OCI-LY7 (cell line): ENCODE data around the gene PPFIA4. TPM values are rescaled to one million over a fixed set of nuclear protein-coding genes. Genes with fewer than 3 reads are reported as not detected.

Experiments used
- BruUV-seq: library from RNA; stranded (reverse); fragments of 400-500 nt; replicated peaks from 2 replicates; lab custom pipeline; 2021; lab: Mats Ljungman, UMichigan
- CTCF ChIA-PET: fragments of 300-600 bp; sonication (Branson Sonifier 250); formaldehyde crosslinking; loops from one replicate; lab custom pipeline; 2022; ENCODE audit warnings: antibody characterized with exemption; ENCODE audit not compliant: unreplicated experiment; lab: Charles Lee
- POLR2A ChIA-PET: fragments of 300-600 bp; sonication (Branson Sonifier 250); formaldehyde crosslinking; loops from one replicate; lab custom pipeline; 2022; ENCODE audit warnings: antibody characterized with exemption; lab: Charles Lee
- DNase-seq: peaks from one replicate; pipeline ENCODE4 v3.0.0-alpha.2; 2015; ENCODE audit warnings: low spot score
- H2AFZ ChIP-seq: fragments of 200-600 bp; sonication (generic), shearing (Covaris generic); 2 replicates; pipeline ENCODE4 v1.6.1; 2014; ENCODE audit warnings: mild to moderate bottlenecking, antibody characterized with exemption, low read length, moderate library complexity
- H3K27ac ChIP-seq: fragments of 200-600 bp; sonication (generic); 2 replicates; pipeline ENCODE4 v1.5.1; 2014; ENCODE audit warnings: mixed run types, low read depth, mild to moderate bottlenecking, moderate library complexity, low read length, inconsistent platforms; ENCODE audit not compliant: poor library complexity, severe bottlenecking
- H3K36me3 ChIP-seq: fragments of 200-600 bp; sonication (generic); 2 replicates; pipeline ENCODE4 v1.6.1; 2014; ENCODE audit warnings: mild to moderate bottlenecking, antibody characterized with exemption, low read length, moderate library complexity, mixed read lengths; ENCODE audit not compliant: insufficient read depth
- H3K4me1 ChIP-seq: fragments of 200-600 bp; sonication (generic); 2 replicates; pipeline ENCODE4 v1.5.1; 2014; ENCODE audit warnings: mild to moderate bottlenecking, low read length; ENCODE audit not compliant: insufficient read depth, poor library complexity, severe bottlenecking
- H3K4me2 ChIP-seq: fragments of 200-600 bp; sonication (generic); 2 replicates; pipeline ENCODE4 v1.6.1; 2014; ENCODE audit warnings: mild to moderate bottlenecking, low read length
- H3K4me3 ChIP-seq: fragments of 200-600 bp; sonication (generic); 2 replicates; pipeline ENCODE4 v1.5.1; 2014; ENCODE audit warnings: mild to moderate bottlenecking, low read depth, low read length; ENCODE audit not compliant: poor library complexity, severe bottlenecking
- H3K79me2 ChIP-seq: fragments of 200-600 bp; sonication (generic); 2 replicates; pipeline ENCODE4 v1.6.1; 2016; ENCODE audit warnings: low read depth, mild to moderate bottlenecking, low read length, moderate library complexity, mixed read lengths; ENCODE audit not compliant: insufficient read depth
- H3K9me2 ChIP-seq: fragments of 200-600 bp; sonication (generic); 2 replicates; pipeline ENCODE4 v1.6.1; 2016; ENCODE audit warnings: mild to moderate bottlenecking, low read length, mixed read lengths; ENCODE audit not compliant: insufficient read depth
- H3K9me3 ChIP-seq: fragments of 200-600 bp; sonication (generic); 2 replicates; pipeline ENCODE4 v1.6.1; 2014; ENCODE audit warnings: mild to moderate bottlenecking, mixed run types, low read length, mixed read lengths
- H4K20me1 ChIP-seq: fragments of 200-600 bp; sonication (generic); 2 replicates; pipeline ENCODE4 v1.6.1; 2014; ENCODE audit warnings: mild to moderate bottlenecking, antibody characterized with exemption, low read length, moderate library complexity, mixed read lengths; ENCODE audit not compliant: insufficient read depth
- CTCF ChIP-seq: fragments of 200-600 bp; sonication (generic); conservative IDR thresholded peaks from 2 replicates; pipeline ENCODE4 v1.5.1; 2014; ENCODE audit warnings: mild to moderate bottlenecking, antibody characterized with exemption, low read length, moderate library complexity, mixed read lengths
- EZH2phosphoT487 ChIP-seq: fragments of 200-600 bp; sonication (generic); IDR thresholded peaks from 2 replicates; pipeline ENCODE4 v1.6.1; 2018; ENCODE audit warnings: low read depth, borderline replicate concordance, mild to moderate bottlenecking, mixed run types, antibody characterized with exemption, low read length, moderate library complexity, mixed read lengths
- intact Hi-C: fragments of 100-400 bp; cut with micrococcal nuclease; formaldehyde crosslinking; loops from one replicate; pipeline ENCODE4 v1.10.0; 2022; ENCODE audit not compliant: unreplicated experiment
- total RNA-seq, 2 experiments: library from RNA; depleted of rRNA in 1 of 2; stranded (reverse); fragments of >200 nt in 1 of 2; shearing (Covaris generic) in 1 of 2; gene quantifications; 2 replicates each; pipeline ENCODE4 v1.2.3, GENCODE V29; 2014 to 2022

The PPFIA4 gene
- total RNA-seq, 2 experiments from 2014 or later: 0.03 to 2.7 TPM

- no peak overlapping the region for H2AFZ ChIP-seq
- H3K36me3 ChIP-seq: no peaks in the 10 kb centered on the region
- intact Hi-C loops: no loop called here
- TF ChIP-seq CTCF (no peak), EZH2phosphoT487 (no peak)
- no TSS peak for BruUV-seq
- H3K4me3 ChIP-seq: no peak overlapping the region
- CTCF ChIA-PET: no interaction called here
- no peaks in the 10 kb centered on the region for H3K9me3 ChIP-seq
- no peaks in the 10 kb centered on the region for H3K79me2 ChIP-seq
- POLR2A ChIA-PET: interaction anchor here (1.0 kb wide), 1 partner anchor 16 kb away, joined by 4 read pairs; the partner anchor contains the start of gene TMEM183A
- H3K9me2 ChIP-seq: no peaks in the 10 kb centered on the region
- no peak overlapping the region for H3K4me2 ChIP-seq
- no peak overlapping the region for H3K27ac ChIP-seq
- no peaks in the 10 kb centered on the region for H3K4me1 ChIP-seq
- H4K20me1 ChIP-seq: no peaks in the 10 kb centered on the region
- DNase-seq: no peak
Measured at GRCh38 chr1:202991112-202991511, 35.2 kb upstream of the PPFIA4 start.

- Histone ChIP-seq H3K4me1 (peaks cover 9% of the 10 kb centered on the region), H3K79me2 (no peaks in the 10 kb centered on the region), H3K9me3 (no peaks in the 10 kb centered on the region), H2AFZ (no peak overlapping the region), H4K20me1 (no peaks in the 10 kb centered on the region), H3K36me3 (no peaks in the 10 kb centered on the region), H3K27ac (no peak overlapping the region), H3K4me2 (no peak overlapping the region), H3K9me2 (no peaks in the 10 kb centered on the region), H3K4me3 (no peak overlapping the region)
- no peak for TF ChIP-seq EZH2phosphoT487
- TF ChIP-seq CTCF: no peak
- ChIA-PET POLR2A (interaction anchor here (0.6 to 1.8 kb wide), 5 partner anchors 10 to 76 kb away, joined by 3 to 8 read pairs (median 4); partner anchors contain the start of gene TMEM183A), CTCF (no interaction called here)
- no TSS peak for BruUV-seq
- intact Hi-C loops: loop anchor here (5.0 kb wide), 1 partner anchor 242 kb away; no protein-coding TSS in a partner anchor
- no peak for DNase-seq
Measured at GRCh38 chr1:202994756-202995155, 31.5 kb upstream of the PPFIA4 start.
